ENCODE measurements around the gene BRINP1.

- no peak for TF ChIP-seq EP300 (IDR thresholded peaks at IDR 0.05)
- no peak for TF ChIP-seq CTCF (IDR thresholded peaks at IDR 0.05)
- TF ChIP-seq POLR2A (IDR thresholded peaks at IDR 0.05) = no peak
Measured at GRCh38 chr9:119372951-119373350, 3.7 kb upstream of the BRINP1 start.

All from stomach (tissue), 4 donors.